GM23338 (cell line): Measurements from ENCODE around the gene IER5L. TPM values are rescaled to one million over a fixed set of nuclear protein-coding genes. Genes with fewer than 3 reads are reported as not detected.

Source experiments
- ATAC-seq: fragments of 200-7000 bp; cut with Tn5 transposase; 3 replicates; pipeline ENCODE4 v1.9.1; 2020
- DNase-seq: peaks from one replicate; pipeline ENCODE4 v3.0.0-alpha.2; 2015; ENCODE audit warnings: low spot score
- H2AFZ ChIP-seq: fragments of 200-600 bp; sonication (generic); 2 replicates; pipeline ENCODE4 v1.8.0; 2016; ENCODE audit warnings: antibody characterized with exemption, mild to moderate bottlenecking, moderate library complexity
- H3F3A ChIP-seq: fragments of 200-600 bp; sonication (generic); replicated peaks from 2 replicates; pipeline ENCODE4 v1.8.0; 2017; ENCODE audit warnings: antibody characterized with exemption, mixed run types, low read depth
- H3K27ac ChIP-seq: fragments of 200-600 bp; sonication (generic); 2 replicates; pipeline ENCODE4 v1.6.1; 2016; ENCODE audit warnings: low read depth
- H3K27me3 ChIP-seq: fragments of 200-600 bp; sonication (generic); 2 replicates; pipeline ENCODE4 v1.8.0; 2016; ENCODE audit warnings: mild to moderate bottlenecking, mixed run types, moderate library complexity; ENCODE audit not compliant: insufficient read depth
- H3K36me3 ChIP-seq: fragments of 200-600 bp; sonication (generic); 2 replicates; pipeline ENCODE4 v1.8.0; 2016; ENCODE audit warnings: mild to moderate bottlenecking; ENCODE audit not compliant: insufficient read depth
- H3K4me1 ChIP-seq: fragments of 200-600 bp; sonication (generic); 2 replicates; pipeline ENCODE4 v1.8.0; 2016; ENCODE audit warnings: mild to moderate bottlenecking, moderate library complexity; ENCODE audit not compliant: insufficient read depth
- H3K4me2 ChIP-seq: fragments of 200-600 bp; sonication (generic); 2 replicates; pipeline ENCODE4 v1.7.1; 2017; ENCODE audit warnings: mixed run types
- H3K4me3 ChIP-seq: fragments of 200-600 bp; sonication (generic); 2 replicates; pipeline ENCODE4 v1.6.1; 2016; ENCODE audit warnings: mixed run types
- H3K79me2 ChIP-seq: fragments of 200-600 bp; sonication (generic); replicated peaks from 2 replicates; pipeline ENCODE4 v1.8.0; 2017; ENCODE audit warnings: mild to moderate bottlenecking; ENCODE audit not compliant: insufficient read depth
- H3K9me2 ChIP-seq: fragments of 200-600 bp; sonication (generic); 2 replicates; pipeline ENCODE4 v1.8.0; 2017; ENCODE audit not compliant: insufficient read depth
- H4K20me1 ChIP-seq: fragments of 200-600 bp; sonication (generic); replicated peaks from 2 replicates; pipeline ENCODE4 v1.8.0; 2017; ENCODE audit warnings: mild to moderate bottlenecking; ENCODE audit not compliant: insufficient read depth
- H3K27ac Mint-ChIP-seq: 2 replicates; pipeline ENCODE4 v1.8.0; 2020; ENCODE audit warnings: inconsistent platforms, mild to moderate bottlenecking, moderate library complexity, mixed read lengths
- H3K27me3 Mint-ChIP-seq: 3 replicates; pipeline ENCODE4 v1.8.0; 2022; ENCODE audit warnings: low read depth, mild to moderate bottlenecking, moderate library complexity, mixed read lengths, inconsistent platforms; ENCODE audit not compliant: insufficient read depth, poor library complexity
- H3K36me3 Mint-ChIP-seq: 3 replicates; pipeline ENCODE4 v1.8.0; 2021; ENCODE audit warnings: low read depth, mild to moderate bottlenecking, inconsistent platforms, moderate library complexity, mixed read lengths
- H3K4me1 Mint-ChIP-seq: 3 replicates; pipeline ENCODE4 v1.8.0; 2020; ENCODE audit warnings: mild to moderate bottlenecking, inconsistent platforms, mixed read lengths
- H3K4me3 Mint-ChIP-seq: 3 replicates; pipeline ENCODE4 v1.8.0; 2021; ENCODE audit warnings: moderate library complexity, mild to moderate bottlenecking, inconsistent platforms, mixed read lengths
- H3K9me3 Mint-ChIP-seq: 3 replicates; pipeline ENCODE4 v1.8.0; 2020; ENCODE audit warnings: moderate library complexity, mild to moderate bottlenecking, inconsistent platforms, mixed read lengths
- CREB1 ChIP-seq: fragments of 250-450 bp; sonication (Bioruptor Pico); IDR thresholded peaks from 2 replicates; pipeline ENCODE4 v1.5.0; 2020; ENCODE audit warnings: low read depth, mild to moderate bottlenecking, moderate library complexity
- EZH2 ChIP-seq: fragments of 200-600 bp; sonication (generic); IDR thresholded peaks from one replicate; pipeline ENCODE4 v1.8.0; 2017; ENCODE audit warnings: antibody characterized with exemption, mild to moderate bottlenecking, low read depth; ENCODE audit not compliant: unreplicated experiment
- EZH2phosphoT487 ChIP-seq: fragments of 200-600 bp; sonication (generic); IDR thresholded peaks from one replicate; pipeline ENCODE4 v1.8.1; 2018; ENCODE audit warnings: antibody characterized with exemption; ENCODE audit not compliant: unreplicated experiment
- JUNB ChIP-seq: IDR thresholded peaks from one replicate; pipeline ENCODE4 v1.6.1; 2016; ENCODE audit warnings: antibody characterized with exemption; ENCODE audit not compliant: unreplicated experiment
- NANOG ChIP-seq: IDR thresholded peaks from 2 replicates; pipeline ENCODE4 v1.6.1; 2016; ENCODE audit warnings: antibody characterized with exemption, borderline replicate concordance
- POLR2AphosphoS5 ChIP-seq: IDR thresholded peaks from 2 replicates; pipeline ENCODE4 v1.6.1; 2016; ENCODE audit warnings: antibody characterized with exemption, low read depth
- STAT1 ChIP-seq: IDR thresholded peaks from one replicate; pipeline ENCODE4 v1.6.1; 2016; ENCODE audit warnings: antibody characterized with exemption; ENCODE audit not compliant: unreplicated experiment
- ZNF114 ChIP-seq: fragments of 250-450 bp; sonication (Bioruptor Pico); IDR thresholded peaks from 2 replicates; pipeline ENCODE4 v1.5.0; 2020; ENCODE audit warnings: mild to moderate bottlenecking, moderate library complexity
- ZNF331 ChIP-seq: fragments of 250-450 bp; sonication (Bioruptor Pico); IDR thresholded peaks from 2 replicates; pipeline ENCODE4 v1.5.0; 2020; ENCODE audit warnings: low read depth, mild to moderate bottlenecking, moderate library complexity
- polyA plus RNA-seq: library from polyadenylated mRNA; unstranded; fragments of >200 nt; fragmentation: Nextera tagmentation; extraction: Ambion mirVana; gene quantifications from 2 replicates; pipeline ENCODE4 v1.2.1, GENCODE V29; 2016
- total RNA-seq: library from RNA; depleted of rRNA; stranded (reverse); fragments of >200 nt; shearing (Covaris generic); gene quantifications from 2 replicates; pipeline ENCODE4 v1.2.3, GENCODE V29; 2014
- TF ChIP-seq, protein P1 (sequence below), 2 experiments: fragments of 200-600 bp in 1 of 2; sonication (generic) in 1 of 2; conservative IDR thresholded peaks; 2 replicates each; pipeline versions ENCODE4 v1.5.1 to v1.6.1; 2016 to 2017; ENCODE audit warnings: antibody characterized with exemption in 2 of 2, low read depth in 2 of 2, mild to moderate bottlenecking in 2 of 2, moderate library complexity in 1 of 2
- TF ChIP-seq, protein P2 (sequence below): IDR thresholded peaks from 2 replicates; pipeline ENCODE4 v1.6.1; 2016; ENCODE audit warnings: antibody characterized with exemption
- TF ChIP-seq, protein P3 (sequence below): fragments of 250-450 bp; sonication (Bioruptor Pico); IDR thresholded peaks from 2 replicates; pipeline ENCODE4 v1.5.0; 2020; ENCODE audit warnings: mild to moderate bottlenecking, moderate library complexity
- TF ChIP-seq, protein P4 (sequence below): IDR thresholded peaks from one replicate; pipeline ENCODE4 v1.6.1; 2018; ENCODE audit warnings: antibody characterized with exemption; ENCODE audit not compliant: unreplicated experiment

Gene IER5L
- total and polyA plus RNA-seq, 2 experiments from 2014 or later = 0.19 to 0.90 TPM

DNA sequence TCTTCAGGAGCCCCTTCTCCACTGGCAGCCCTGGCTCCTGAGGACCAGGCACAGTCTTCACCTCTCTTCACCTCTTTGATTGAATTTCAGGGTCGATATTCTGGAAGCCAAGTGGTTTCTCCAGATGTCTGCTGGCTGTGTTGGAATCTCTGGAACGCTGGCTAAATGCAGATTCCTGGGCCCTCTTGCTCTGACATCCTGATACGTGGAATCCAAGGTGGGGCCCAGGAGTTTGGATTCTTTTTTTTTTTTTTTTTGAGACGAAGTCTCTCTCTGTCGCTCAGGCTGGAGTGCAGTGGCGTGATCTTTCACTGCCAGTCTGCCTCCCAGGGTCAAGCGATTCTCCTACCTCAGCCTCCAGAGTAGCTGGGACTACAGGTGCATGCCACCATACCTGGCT lies 26.8 kb upstream of the IER5L start:
- no peak overlapping the region for H3K4me3 ChIP-seq
- no peaks in the 10 kb centered on the region for H4K20me1 ChIP-seq
- no peak overlapping the region for H2AFZ ChIP-seq
- Mint-ChIP-seq H3K9me3 (no peaks in the 10 kb centered on the region), H3K4me3 (no peak overlapping the region), H3K36me3 (no peaks in the 10 kb centered on the region), H3K4me1 (peaks cover 19% of the 10 kb centered on the region; the same call in 2 of the 3 replicates), H3K27ac (no peak overlapping the region), H3K27me3 (peaks cover 28% of the 10 kb centered on the region)
- H3K79me2 ChIP-seq = peaks cover 2% of the 10 kb centered on the region
- no peaks in the 10 kb centered on the region for H3K27me3 ChIP-seq
- peaks cover 6% of the 10 kb centered on the region; the same call in 1 of the 2 replicates for H3F3A ChIP-seq
- H3K9me2 ChIP-seq = no peaks in the 10 kb centered on the region
- DNase-seq (peak; percentile 39), ATAC-seq (no peak)
- TF ChIP-seq POLR2AphosphoS5 (no peak), CREB1 (CRISPR knock-in tag) (no peak), ZNF114 (no peak), EZH2 (no peak), ZNF331 (CRISPR knock-in tag) (no peak), STAT1 (no peak), EZH2phosphoT487 (no peak), NANOG (no peak), JUNB (no peak)
- TF ChIP-seq, protein P1, sequence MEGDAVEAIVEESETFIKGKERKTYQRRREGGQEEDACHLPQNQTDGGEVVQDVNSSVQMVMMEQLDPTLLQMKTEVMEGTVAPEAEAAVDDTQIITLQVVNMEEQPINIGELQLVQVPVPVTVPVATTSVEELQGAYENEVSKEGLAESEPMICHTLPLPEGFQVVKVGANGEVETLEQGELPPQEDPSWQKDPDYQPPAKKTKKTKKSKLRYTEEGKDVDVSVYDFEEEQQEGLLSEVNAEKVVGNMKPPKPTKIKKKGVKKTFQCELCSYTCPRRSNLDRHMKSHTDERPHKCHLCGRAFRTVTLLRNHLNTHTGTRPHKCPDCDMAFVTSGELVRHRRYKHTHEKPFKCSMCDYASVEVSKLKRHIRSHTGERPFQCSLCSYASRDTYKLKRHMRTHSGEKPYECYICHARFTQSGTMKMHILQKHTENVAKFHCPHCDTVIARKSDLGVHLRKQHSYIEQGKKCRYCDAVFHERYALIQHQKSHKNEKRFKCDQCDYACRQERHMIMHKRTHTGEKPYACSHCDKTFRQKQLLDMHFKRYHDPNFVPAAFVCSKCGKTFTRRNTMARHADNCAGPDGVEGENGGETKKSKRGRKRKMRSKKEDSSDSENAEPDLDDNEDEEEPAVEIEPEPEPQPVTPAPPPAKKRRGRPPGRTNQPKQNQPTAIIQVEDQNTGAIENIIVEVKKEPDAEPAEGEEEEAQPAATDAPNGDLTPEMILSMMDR (conservative IDR thresholded peaks at IDR 0.05; ENCODE audit: low read depth in 2 of 2) = no peak
- TF ChIP-seq, protein P2, sequence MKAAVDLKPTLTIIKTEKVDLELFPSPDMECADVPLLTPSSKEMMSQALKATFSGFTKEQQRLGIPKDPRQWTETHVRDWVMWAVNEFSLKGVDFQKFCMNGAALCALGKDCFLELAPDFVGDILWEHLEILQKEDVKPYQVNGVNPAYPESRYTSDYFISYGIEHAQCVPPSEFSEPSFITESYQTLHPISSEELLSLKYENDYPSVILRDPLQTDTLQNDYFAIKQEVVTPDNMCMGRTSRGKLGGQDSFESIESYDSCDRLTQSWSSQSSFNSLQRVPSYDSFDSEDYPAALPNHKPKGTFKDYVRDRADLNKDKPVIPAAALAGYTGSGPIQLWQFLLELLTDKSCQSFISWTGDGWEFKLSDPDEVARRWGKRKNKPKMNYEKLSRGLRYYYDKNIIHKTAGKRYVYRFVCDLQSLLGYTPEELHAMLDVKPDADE = no peak
- TF ChIP-seq, protein P3, sequence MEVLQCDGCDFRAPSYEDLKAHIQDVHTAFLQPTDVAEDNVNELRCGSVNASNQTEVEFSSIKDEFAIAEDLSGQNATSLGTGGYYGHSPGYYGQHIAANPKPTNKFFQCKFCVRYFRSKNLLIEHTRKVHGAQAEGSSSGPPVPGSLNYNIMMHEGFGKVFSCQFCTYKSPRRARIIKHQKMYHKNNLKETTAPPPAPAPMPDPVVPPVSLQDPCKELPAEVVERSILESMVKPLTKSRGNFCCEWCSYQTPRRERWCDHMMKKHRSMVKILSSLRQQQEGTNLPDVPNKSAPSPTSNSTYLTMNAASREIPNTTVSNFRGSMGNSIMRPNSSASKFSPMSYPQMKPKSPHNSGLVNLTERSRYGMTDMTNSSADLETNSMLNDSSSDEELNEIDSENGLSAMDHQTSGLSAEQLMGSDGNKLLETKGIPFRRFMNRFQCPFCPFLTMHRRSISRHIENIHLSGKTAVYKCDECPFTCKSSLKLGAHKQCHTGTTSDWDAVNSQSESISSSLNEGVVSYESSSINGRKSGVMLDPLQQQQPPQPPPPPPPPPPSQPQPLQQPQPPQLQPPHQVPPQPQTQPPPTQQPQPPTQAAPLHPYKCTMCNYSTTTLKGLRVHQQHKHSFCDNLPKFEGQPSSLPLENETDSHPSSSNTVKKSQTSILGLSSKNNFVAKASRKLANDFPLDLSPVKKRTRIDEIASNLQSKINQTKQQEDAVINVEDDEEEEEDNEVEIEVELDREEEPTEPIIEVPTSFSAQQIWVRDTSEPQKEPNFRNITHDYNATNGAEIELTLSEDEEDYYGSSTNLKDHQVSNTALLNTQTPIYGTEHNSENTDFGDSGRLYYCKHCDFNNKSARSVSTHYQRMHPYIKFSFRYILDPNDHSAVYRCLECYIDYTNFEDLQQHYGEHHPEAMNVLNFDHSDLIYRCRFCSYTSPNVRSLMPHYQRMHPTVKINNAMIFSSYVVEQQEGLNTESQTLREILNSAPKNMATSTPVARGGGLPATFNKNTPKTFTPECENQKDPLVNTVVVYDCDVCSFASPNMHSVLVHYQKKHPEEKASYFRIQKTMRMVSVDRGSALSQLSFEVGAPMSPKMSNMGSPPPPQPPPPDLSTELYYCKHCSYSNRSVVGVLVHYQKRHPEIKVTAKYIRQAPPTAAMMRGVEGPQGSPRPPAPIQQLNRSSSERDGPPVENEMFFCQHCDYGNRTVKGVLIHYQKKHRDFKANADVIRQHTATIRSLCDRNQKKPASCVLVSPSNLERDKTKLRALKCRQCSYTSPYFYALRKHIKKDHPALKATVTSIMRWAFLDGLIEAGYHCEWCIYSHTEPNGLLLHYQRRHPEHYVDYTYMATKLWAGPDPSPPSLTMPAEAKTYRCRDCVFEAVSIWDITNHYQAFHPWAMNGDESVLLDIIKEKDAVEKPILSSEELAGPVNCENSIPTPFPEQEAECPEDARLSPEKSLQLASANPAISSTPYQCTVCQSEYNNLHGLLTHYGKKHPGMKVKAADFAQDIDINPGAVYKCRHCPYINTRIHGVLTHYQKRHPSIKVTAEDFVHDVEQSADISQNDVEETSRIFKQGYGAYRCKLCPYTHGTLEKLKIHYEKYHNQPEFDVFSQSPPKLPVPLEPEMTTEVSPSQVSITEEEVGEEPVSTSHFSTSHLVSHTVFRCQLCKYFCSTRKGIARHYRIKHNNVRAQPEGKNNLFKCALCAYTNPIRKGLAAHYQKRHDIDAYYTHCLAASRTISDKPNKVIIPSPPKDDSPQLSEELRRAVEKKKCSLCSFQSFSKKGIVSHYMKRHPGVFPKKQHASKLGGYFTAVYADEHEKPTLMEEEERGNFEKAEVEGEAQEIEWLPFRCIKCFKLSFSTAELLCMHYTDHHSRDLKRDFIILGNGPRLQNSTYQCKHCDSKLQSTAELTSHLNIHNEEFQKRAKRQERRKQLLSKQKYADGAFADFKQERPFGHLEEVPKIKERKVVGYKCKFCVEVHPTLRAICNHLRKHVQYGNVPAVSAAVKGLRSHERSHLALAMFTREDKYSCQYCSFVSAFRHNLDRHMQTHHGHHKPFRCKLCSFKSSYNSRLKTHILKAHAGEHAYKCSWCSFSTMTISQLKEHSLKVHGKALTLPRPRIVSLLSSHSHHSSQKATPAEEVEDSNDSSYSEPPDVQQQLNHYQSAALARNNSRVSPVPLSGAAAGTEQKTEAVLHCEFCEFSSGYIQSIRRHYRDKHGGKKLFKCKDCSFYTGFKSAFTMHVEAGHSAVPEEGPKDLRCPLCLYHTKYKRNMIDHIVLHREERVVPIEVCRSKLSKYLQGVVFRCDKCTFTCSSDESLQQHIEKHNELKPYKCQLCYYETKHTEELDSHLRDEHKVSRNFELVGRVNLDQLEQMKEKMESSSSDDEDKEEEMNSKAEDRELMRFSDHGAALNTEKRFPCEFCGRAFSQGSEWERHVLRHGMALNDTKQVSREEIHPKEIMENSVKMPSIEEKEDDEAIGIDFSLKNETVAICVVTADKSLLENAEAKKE = no peak
- TF ChIP-seq, protein P4, sequence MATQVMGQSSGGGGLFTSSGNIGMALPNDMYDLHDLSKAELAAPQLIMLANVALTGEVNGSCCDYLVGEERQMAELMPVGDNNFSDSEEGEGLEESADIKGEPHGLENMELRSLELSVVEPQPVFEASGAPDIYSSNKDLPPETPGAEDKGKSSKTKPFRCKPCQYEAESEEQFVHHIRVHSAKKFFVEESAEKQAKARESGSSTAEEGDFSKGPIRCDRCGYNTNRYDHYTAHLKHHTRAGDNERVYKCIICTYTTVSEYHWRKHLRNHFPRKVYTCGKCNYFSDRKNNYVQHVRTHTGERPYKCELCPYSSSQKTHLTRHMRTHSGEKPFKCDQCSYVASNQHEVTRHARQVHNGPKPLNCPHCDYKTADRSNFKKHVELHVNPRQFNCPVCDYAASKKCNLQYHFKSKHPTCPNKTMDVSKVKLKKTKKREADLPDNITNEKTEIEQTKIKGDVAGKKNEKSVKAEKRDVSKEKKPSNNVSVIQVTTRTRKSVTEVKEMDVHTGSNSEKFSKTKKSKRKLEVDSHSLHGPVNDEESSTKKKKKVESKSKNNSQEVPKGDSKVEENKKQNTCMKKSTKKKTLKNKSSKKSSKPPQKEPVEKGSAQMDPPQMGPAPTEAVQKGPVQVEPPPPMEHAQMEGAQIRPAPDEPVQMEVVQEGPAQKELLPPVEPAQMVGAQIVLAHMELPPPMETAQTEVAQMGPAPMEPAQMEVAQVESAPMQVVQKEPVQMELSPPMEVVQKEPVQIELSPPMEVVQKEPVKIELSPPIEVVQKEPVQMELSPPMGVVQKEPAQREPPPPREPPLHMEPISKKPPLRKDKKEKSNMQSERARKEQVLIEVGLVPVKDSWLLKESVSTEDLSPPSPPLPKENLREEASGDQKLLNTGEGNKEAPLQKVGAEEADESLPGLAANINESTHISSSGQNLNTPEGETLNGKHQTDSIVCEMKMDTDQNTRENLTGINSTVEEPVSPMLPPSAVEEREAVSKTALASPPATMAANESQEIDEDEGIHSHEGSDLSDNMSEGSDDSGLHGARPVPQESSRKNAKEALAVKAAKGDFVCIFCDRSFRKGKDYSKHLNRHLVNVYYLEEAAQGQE = no peak
- no peaks in the 10 kb centered on the region for H3K36me3 ChIP-seq
- peaks cover 8% of the 10 kb centered on the region; the same call in 1 of the 2 replicates for H3K4me1 ChIP-seq
- no peak overlapping the region for H3K4me2 ChIP-seq
- no peak overlapping the region for H3K27ac ChIP-seq
